ENCODE results near the gene ALAS1. TPM values are rescaled to one million over a fixed set of nuclear protein-coding genes. Genes with fewer than 3 reads are reported as not detected.
A peak's percentile ranks its signal among the peaks of the same experiment; 100 is the strongest.

ALAS1 gene
- total RNA-seq, 1 experiment from 2014 or later = 58.6 TPM

- H3K9me3 ChIP-seq (ENCODE audit: low read depth, low read length, poor library complexity, severe bottlenecking) = no peaks in the 10 kb centered on the region
- TF ChIP-seq EZH2 (IDR thresholded peaks at IDR 0.05; ENCODE audit: borderline replicate concordance, low read depth, low read length, poor library complexity, severe bottlenecking) (no peak), CTCF (conservative IDR thresholded peaks at IDR 0.05; ENCODE audit: low read depth, low read length) (no peak)
- H3K27me3 ChIP-seq (replicated peaks; ENCODE audit: insufficient read depth, low read depth, low read length, poor library complexity) = no peaks in the 10 kb centered on the region
- intact Hi-C loops (cut with micrococcal nuclease; ENCODE audit: unreplicated experiment) = no loop called here
- CTCF ChIA-PET = no interaction called here
- POLR2A ChIA-PET (ENCODE audit: low non-redundant PET) = no interaction called here
- H3K27ac ChIP-seq (ENCODE audit: low read depth, low read length, poor library complexity, severe bottlenecking) = no peak overlapping the region
- no TSS peak for BruUV-seq (replicated peaks)
- peaks cover 12% of the 10 kb centered on the region for H3K4me1 ChIP-seq (ENCODE audit: insufficient read depth, low read length, poor library complexity, severe bottlenecking)
- no peak overlapping the region for H3K4me3 ChIP-seq (ENCODE audit: low read depth, low read length, poor library complexity, severe bottlenecking)
- no peak for DNase-seq (ENCODE audit: low spot score)
- no peaks in the 10 kb centered on the region for H3K36me3 ChIP-seq (ENCODE audit: insufficient read depth, low read length, poor library complexity, severe bottlenecking)
Measured at GRCh38 chr3:52236424-52236886, 38.5 kb downstream of the ALAS1 start.

DNA sequence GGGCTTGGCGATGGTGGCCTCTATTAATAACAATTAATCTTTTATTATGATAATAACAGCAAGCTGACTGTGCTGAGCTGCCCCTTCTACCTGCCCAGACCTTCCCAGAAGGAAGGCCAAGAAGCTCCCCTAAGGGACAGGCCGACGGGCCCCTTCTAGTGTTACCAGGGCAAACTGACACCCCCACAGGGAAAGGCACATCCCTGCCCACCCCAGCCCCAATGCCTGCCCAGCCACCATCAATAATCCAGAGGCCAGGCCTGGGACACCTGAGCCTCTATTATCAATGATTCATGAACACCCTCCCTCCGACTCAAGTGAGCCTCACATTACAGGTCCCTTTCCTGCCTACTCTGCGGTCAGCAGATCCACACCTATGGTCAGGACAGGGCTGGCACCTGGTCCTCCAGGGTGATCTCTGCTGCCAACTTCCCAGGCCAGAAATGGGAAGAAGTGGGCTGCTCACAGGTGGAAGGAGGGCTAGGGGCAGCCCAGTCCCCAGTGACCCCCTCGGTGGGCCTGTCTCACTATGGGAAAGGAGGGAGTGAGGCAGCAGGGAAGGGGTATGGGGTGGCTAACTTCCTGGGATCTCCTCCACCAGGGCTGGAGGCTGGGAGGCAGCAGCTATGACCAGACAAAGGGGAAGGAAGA lies 39.2 kb downstream of the ALAS1 start:
- Histone ChIP-seq H3K4me3 (ENCODE audit: low read depth, low read length, poor library complexity, severe bottlenecking) (no peak overlapping the region), H3K36me3 (ENCODE audit: insufficient read depth, low read length, poor library complexity, severe bottlenecking) (no peaks in the 10 kb centered on the region), H3K27me3 (replicated peaks; ENCODE audit: insufficient read depth, low read depth, low read length, poor library complexity) (no peaks in the 10 kb centered on the region), H3K9me3 (ENCODE audit: low read depth, low read length, poor library complexity, severe bottlenecking) (no peaks in the 10 kb centered on the region), H3K27ac (ENCODE audit: low read depth, low read length, poor library complexity, severe bottlenecking) (no peak overlapping the region), H3K4me1 (ENCODE audit: insufficient read depth, low read length, poor library complexity, severe bottlenecking) (peaks cover 12% of the 10 kb centered on the region)
- no peak for DNase-seq (ENCODE audit: low spot score)
- ChIA-PET CTCF (no interaction called here), POLR2A (ENCODE audit: low non-redundant PET) (no interaction called here)
- no TSS peak for BruUV-seq (replicated peaks)
- intact Hi-C loops (cut with micrococcal nuclease; ENCODE audit: unreplicated experiment) = no loop called here
- no peak for TF ChIP-seq EZH2 (IDR thresholded peaks at IDR 0.05; ENCODE audit: borderline replicate concordance, low read depth, low read length, poor library complexity, severe bottlenecking)
- TF ChIP-seq CTCF (conservative IDR thresholded peaks at IDR 0.05; ENCODE audit: low read depth, low read length) = no peak

GRCh38 chr3:52237657-52238172 lies 39.8 kb downstream of the ALAS1 start:
- H3K4me1 ChIP-seq (ENCODE audit: insufficient read depth, low read length, poor library complexity, severe bottlenecking) = peaks cover 12% of the 10 kb centered on the region
- no TSS peak for BruUV-seq (replicated peaks)
- H3K4me3 ChIP-seq (ENCODE audit: low read depth, low read length, poor library complexity, severe bottlenecking) = peak overlapping the region; percentile 75
- POLR2A ChIA-PET (ENCODE audit: low non-redundant PET) = no interaction called here
- no peaks in the 10 kb centered on the region for H3K9me3 ChIP-seq (ENCODE audit: low read depth, low read length, poor library complexity, severe bottlenecking)
- intact Hi-C loops (cut with micrococcal nuclease; ENCODE audit: unreplicated experiment) = no loop called here
- CTCF ChIA-PET = no interaction called here
- TF ChIP-seq CTCF (conservative IDR thresholded peaks at IDR 0.05; ENCODE audit: low read depth, low read length) = no peak
- TF ChIP-seq EZH2 (IDR thresholded peaks at IDR 0.05; ENCODE audit: borderline replicate concordance, low read depth, low read length, poor library complexity, severe bottlenecking) = no peak
- H3K27me3 ChIP-seq (replicated peaks; ENCODE audit: insufficient read depth, low read depth, low read length, poor library complexity) = no peaks in the 10 kb centered on the region
- no peak overlapping the region for H3K27ac ChIP-seq (ENCODE audit: low read depth, low read length, poor library complexity, severe bottlenecking)
- DNase-seq (ENCODE audit: low spot score) = no peak
- H3K36me3 ChIP-seq (ENCODE audit: insufficient read depth, low read length, poor library complexity, severe bottlenecking) = no peaks in the 10 kb centered on the region

All from A673 (cell line).